CD4-positive, alpha-beta T cell treated with Interleukin-17A for 4 hours (primary cell): ENCODE measurements around the gene NLGN1.

Source experiments
- DNase-seq: peaks from one replicate; pipeline ENCODE4 v3.0.0-alpha.2; 2020; ENCODE audit warnings: mixed read lengths

NLGN1 gene

GRCh38 chr3:174111776-174112175, 714.2 kb downstream of the NLGN1 start:
- no peak for DNase-seq

- DNase-seq = no peak
Observed at GRCh38 chr3:174116421-174116820, 718.9 kb downstream of the NLGN1 start.

- DNase-seq = no peak
Observed at GRCh38 chr3:174120997-174121396, 723.5 kb downstream of the NLGN1 start.

- DNase-seq = no peak
Observed at GRCh38 chr3:174122411-174122810, 724.9 kb downstream of the NLGN1 start.

GRCh38 chr3:174125267-174125824, 727.8 kb downstream of the NLGN1 start:
- no peak for DNase-seq

DNA sequence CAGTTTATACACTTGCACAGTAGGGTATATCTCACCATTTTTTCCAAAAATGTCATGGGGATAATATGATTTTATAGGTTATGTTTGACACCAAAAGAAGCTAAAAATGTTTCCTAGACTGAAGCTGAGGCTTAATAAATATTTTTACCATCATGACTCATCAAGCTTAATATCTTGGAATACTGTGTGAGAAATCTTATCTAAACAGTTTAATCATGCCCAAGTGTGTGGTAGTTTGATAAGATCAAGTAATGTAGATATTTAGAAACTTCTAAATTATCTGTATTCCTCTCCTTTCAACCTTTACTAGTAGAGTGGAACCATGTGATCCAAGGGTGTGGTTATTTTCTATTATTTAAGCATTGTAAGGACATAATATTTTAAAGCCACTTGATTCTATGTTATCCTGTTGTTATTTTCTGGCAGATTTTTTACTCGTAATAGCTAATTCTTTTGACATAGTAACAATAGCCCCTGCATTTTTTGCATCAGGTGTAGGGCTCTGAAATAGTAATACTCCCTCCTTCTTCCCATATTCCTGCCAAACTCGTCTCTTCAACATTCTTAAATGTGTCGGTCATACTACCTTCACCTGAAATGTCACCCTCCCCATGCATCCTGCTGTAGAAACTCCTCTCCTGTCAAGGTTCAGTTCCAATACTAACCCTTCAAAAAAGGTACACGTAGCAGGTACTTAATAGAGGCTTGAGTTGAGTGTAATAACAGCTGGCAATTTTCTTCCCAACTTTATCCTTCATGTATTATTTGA, 729.6 kb downstream of the NLGN1 start:
- DNase-seq = no peak

- no peak for DNase-seq
Observed at GRCh38 chr3:174132006-174132405, 734.5 kb downstream of the NLGN1 start.

GRCh38 chr3:174132421-174133042, 735.0 kb downstream of the NLGN1 start:
- DNase-seq = no peak

DNA sequence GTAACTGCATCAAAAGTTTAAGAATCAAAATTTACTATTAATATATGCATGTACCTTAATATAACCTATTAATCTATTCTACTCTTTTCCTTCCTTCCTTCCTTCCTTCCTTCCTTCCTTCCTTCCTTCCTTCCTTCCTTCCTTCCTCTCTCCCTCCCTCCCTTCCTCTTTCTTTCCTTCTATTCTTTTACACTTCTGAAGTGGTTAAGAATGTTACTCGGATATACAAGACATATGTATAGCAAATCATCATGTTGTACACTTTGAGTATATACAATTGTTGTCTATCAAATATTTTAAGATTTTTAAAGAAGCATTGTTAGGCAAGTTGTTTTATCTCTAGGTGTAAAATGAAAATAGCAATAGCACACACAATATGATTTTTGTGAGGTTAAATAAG, 748.5 kb downstream of the NLGN1 start:
- no peak for DNase-seq

DNA sequence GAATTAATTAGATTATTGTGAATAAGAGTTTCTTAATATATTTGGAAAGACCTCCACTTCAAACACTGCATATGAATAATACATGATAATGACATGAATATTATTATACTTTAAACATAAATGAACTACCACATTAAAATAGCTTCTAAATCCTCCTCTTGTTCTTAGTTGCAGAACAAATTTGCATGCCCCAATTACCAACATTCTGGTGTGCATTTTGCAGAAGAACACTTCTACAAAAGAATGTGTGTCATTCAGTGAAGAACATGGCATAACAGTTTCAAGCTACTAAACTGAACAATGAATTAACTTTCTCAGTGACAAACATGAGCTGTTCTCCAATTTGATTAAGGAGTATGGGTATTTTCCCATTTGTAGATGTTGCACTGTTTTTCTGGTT, 750.3 kb downstream of the NLGN1 start:
- DNase-seq = no peak

DNA sequence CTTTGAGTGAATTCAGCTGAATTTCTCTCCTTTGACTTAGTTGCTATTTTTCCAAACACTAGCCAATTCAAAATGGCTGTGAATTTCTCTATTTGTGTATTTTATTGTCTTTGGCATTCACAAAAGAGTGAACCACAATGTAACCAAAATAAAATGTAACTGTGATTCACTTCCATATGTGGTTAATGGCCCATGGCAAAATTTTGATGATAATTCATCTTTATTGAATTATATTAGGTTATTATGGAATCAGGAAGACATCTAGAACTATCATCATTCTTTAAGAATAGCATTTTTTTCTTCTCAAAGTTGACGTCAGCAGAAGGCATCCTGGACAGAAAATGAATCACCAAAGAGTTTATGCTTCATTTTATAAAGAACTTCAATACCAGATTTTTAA, 756.3 kb downstream of the NLGN1 start:
- DNase-seq = no peak

DNA sequence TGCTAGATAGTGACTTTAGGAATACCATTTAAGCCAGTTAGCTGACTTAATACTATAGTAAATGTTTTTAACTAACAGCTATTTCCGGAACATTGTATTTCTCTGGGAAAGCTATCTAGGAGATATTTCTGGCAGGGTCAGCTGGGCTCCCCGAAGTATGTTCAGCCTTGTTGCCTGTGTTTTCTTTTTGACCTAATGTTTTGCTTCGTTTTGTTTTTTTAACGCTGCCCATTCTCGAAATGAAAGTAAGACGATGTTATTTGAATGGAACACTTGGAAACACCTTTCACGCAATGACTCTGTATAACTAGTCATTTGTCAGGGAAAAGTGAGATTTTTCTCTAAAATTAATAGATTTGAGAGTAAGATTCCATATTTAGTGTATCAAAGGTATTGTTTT, 758.7 kb downstream of the NLGN1 start:
- no peak for DNase-seq

DNA sequence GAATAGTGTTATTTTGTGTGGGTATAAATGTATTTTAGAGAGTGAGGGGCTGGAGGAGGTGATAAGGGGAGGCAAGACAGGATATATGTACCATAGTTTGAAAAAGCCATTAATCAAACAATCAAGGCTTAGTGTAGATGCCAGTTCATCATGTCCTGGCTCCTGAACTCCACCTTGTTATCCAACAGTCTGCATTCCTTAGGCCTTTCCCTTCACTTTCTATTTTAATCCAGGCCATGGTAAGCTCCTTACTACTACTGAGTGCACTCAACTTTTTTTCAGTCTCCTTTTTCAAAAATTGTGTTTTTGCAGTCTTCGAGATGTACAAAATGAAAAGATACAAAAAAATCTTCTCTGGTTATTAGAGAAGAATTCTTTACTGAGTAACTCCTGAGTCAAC, 761.1 kb downstream of the NLGN1 start:
- no peak for DNase-seq

DNA sequence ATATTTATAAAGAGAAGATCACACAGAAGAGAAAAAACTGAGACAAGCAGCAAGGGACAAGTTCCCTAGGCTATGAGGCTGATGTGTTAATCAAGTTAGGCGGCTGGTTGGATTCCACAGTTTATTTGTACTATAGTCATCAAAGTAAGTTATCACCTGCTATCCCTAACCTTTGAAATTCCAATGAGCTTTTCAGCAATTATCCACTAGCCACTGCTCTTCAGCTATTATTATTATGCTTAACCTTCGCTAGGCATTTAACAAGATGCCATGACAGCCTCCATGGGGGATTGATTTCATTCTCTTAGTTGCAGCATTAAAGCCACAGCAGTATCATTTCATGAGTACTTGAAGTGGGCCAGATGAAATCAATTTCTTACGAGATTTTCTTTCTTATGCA, 762.1 kb downstream of the NLGN1 start:
- DNase-seq = no peak

DNA sequence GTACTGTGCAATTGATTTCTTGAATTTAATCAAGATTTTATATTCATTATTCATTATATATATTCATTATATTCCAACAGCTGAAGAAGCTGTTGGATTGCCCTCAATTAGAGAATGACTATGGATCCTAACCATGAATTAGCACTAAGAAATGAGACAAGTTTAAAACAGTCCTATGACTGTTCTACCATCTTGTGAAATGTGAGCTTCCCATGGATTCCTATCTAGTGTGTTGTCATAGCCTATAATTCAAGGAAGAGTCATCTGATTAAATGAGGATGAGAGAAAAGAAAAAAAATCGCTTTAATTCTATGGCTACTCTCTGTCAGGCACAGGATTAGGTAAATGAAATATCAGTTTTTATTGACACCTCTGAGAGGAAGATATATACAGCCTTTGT, 765.0 kb downstream of the NLGN1 start:
- no peak for DNase-seq

- no peak for DNase-seq
Observed at GRCh38 chr3:174168026-174168425, 770.5 kb downstream of the NLGN1 start.

- no peak for DNase-seq
Observed at GRCh38 chr3:174168538-174169254, 771.2 kb downstream of the NLGN1 start.

GRCh38 chr3:174169736-174170135, 772.2 kb downstream of the NLGN1 start:
- DNase-seq = no peak

- no peak for DNase-seq
Observed at GRCh38 chr3:174170248-174170647, 772.7 kb downstream of the NLGN1 start.

GRCh38 chr3:174186377-174186989, 788.9 kb downstream of the NLGN1 start:
- DNase-seq = no peak

GRCh38 chr3:174191380-174191779, 793.8 kb downstream of the NLGN1 start:
- no peak for DNase-seq

DNA sequence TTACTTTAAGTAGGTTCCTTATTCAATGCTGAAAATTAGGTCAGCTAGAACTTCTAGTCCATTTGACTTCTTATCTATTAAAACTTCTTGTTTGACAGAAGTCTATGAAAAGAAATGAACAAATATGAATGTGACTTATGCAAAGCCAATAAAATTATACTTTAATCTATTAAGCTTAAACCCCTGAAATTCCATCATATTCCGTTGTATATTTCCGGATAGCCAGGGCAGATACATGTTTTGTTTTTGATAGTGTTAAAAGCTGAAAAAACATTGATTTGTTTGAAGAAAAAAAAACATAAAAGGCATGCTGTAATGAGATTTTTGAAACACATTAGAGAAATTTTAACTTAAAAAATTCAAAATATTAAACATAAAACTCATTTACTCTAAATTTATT, 794.4 kb downstream of the NLGN1 start:
- DNase-seq = no peak

DNA sequence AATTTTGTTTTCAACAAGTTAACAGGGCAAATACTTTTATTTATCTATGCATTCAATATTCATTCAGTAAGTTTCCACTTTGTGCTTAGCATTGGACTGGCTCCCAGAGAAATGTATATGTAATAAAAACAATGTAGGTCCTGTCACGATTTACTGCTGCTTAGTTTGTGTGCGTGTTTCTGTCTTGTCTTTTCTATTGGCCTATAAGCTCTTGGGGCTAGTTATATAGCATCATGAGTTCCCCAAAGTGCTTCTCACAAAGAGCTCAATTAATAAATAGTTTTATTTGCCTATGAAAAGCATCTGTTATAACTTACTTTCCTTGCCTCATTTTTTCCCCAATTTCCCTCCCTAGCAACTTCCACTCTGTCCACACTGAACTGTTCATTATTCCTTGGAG, 794.9 kb downstream of the NLGN1 start:
- DNase-seq = no peak
